WTC11 (cell line): Measurements from ENCODE around the gene FAM217A. TPM values are rescaled to one million over a fixed set of nuclear protein-coding genes. Genes with fewer than 3 reads are reported as not detected.

Source experiments
- ATAC-seq: fragments of 200-7000 bp; cut with Tn5 transposase; 2 replicates; pipeline ENCODE4 v1.10.0; 2021; ENCODE audit warnings: mild to moderate bottlenecking, moderate library complexity
- CTCF ChIA-PET: fragments of 300-600 bp; sonication (Branson Sonifier 250); formaldehyde crosslinking; loops from one replicate; lab custom pipeline; 2021; ENCODE audit warnings: antibody characterized with exemption; lab: Charles Lee
- POLR2A ChIA-PET: fragments of 350-600 bp; sonication (Branson Sonifier 250); formaldehyde crosslinking; loops from one replicate; lab custom pipeline; 2021; ENCODE audit warnings: antibody characterized with exemption; lab: Charles Lee
- DNase-seq: peaks from one replicate; pipeline ENCODE4 v3.0.0; 2021; ENCODE audit warnings: low spot score
- H3K27ac Mint-ChIP-seq: 2 replicates; pipeline ENCODE4 v1.8.0; 2021; ENCODE audit warnings: mixed read lengths
- H3K27me3 Mint-ChIP-seq: 2 replicates; pipeline ENCODE4 v1.8.0; 2021; ENCODE audit warnings: low read depth, mild to moderate bottlenecking, moderate library complexity, mixed read lengths
- H3K36me3 Mint-ChIP-seq: 2 replicates; pipeline ENCODE4 v1.8.0; 2021; ENCODE audit warnings: mixed read lengths
- H3K4me1 Mint-ChIP-seq: 2 replicates; pipeline ENCODE4 v1.8.0; 2022; ENCODE audit warnings: mixed read lengths
- H3K4me3 Mint-ChIP-seq: 2 replicates; pipeline ENCODE4 v1.8.0; 2021; ENCODE audit warnings: mild to moderate bottlenecking, moderate library complexity, mixed read lengths
- H3K9me3 Mint-ChIP-seq: 2 replicates; pipeline ENCODE4 v1.8.0; 2021; ENCODE audit warnings: mixed read lengths
- IRF2 ChIP-seq: sonication (generic); formaldehyde crosslinking; IDR thresholded peaks from 2 replicates; pipeline ENCODE4 v1.8.0; 2022; ENCODE audit warnings: low read depth, missing genetic modification reagents, borderline replicate concordance
- JUN ChIP-seq: sonication (generic); formaldehyde crosslinking; IDR thresholded peaks from 2 replicates; pipeline ENCODE4 v1.8.0; 2023; ENCODE audit warnings: mild to moderate bottlenecking, missing genetic modification reagents
- TEAD1 ChIP-seq: sonication (generic); formaldehyde crosslinking; IDR thresholded peaks from 2 replicates; pipeline ENCODE4 v1.8.0; 2022; ENCODE audit warnings: mild to moderate bottlenecking, missing genetic modification reagents
- total RNA-seq: library from RNA; stranded (reverse); gene quantifications from 3 replicates; pipeline ENCODE4 v1.2.3, GENCODE V29; 2021
- TF ChIP-seq, protein P1 (sequence below): fragments of 250-450 bp; sonication (Bioruptor Pico); IDR thresholded peaks from 2 replicates; pipeline ENCODE4 v1.9.0; 2021; ENCODE audit warnings: mild to moderate bottlenecking
- TF ChIP-seq, protein P2 (sequence below): fragments of 200-600 bp; IDR thresholded peaks from 2 replicates; pipeline ENCODE4 v1.8.0; 2022; ENCODE audit warnings: antibody characterized with exemption
- TF ChIP-seq, protein P3 (sequence below): sonication (generic); formaldehyde crosslinking; IDR thresholded peaks from 2 replicates; pipeline ENCODE4 v1.8.1; 2023; ENCODE audit warnings: mild to moderate bottlenecking, missing genetic modification reagents, borderline replicate concordance
- TF ChIP-seq, protein P4 (sequence below): sonication (generic); formaldehyde crosslinking; conservative IDR thresholded peaks from 2 replicates; pipeline ENCODE4 v1.8.1; 2023; ENCODE audit warnings: mild to moderate bottlenecking, low read depth, missing genetic modification reagents, moderate library complexity
- TF ChIP-seq, protein P5 (sequence below): sonication (generic); formaldehyde crosslinking; IDR thresholded peaks from 2 replicates; pipeline ENCODE4 v1.8.1; 2022; ENCODE audit warnings: low read depth, missing genetic modification reagents, borderline replicate concordance
- TF ChIP-seq, protein P6 (sequence below): sonication (generic); formaldehyde crosslinking; IDR thresholded peaks from 2 replicates; pipeline ENCODE4 v1.8.0; 2022; ENCODE audit warnings: missing genetic modification reagents
- TF ChIP-seq, protein P7 (sequence below): sonication (generic); formaldehyde crosslinking; IDR thresholded peaks from 2 replicates; pipeline ENCODE4 v1.8.0; 2023; ENCODE audit warnings: missing genetic modification reagents

FAM217A gene
- total RNA-seq, 1 experiment from 2014 or later: not detected

DNA sequence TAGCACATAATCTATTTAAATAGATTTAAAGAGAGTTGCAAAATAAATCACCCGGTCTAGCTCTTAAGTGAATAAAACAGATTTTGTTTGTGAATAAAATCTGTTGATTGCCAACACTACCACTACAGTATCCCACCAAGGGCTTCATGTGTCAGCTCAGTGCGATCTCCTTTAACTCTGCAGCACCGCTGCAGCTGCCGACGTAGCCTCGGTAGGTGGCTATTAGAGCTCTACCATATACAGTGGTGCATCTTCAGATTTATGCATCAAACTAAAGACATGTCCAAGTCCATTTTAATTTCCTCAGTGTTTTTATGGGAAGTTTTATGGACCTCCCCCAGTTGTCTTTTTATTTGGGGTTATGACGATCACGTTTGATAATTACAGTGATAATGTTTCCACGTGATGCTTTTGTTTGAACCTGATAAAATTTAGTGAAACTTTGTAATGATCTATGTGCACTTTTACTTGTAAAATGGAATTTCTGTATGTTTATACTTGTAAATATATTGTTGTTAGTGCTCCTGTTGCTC lies 29.7 kb upstream of the FAM217A start:
- DNase-seq (no peak), ATAC-seq (no peak)
- ChIA-PET POLR2A (no interaction called here), CTCF (no interaction called here)
- Mint-ChIP-seq H3K27me3 (no peaks in the 10 kb centered on the region), H3K9me3 (no peaks in the 10 kb centered on the region), H3K4me1 (no peaks in the 10 kb centered on the region), H3K27ac (no peak overlapping the region), H3K36me3 (no peaks in the 10 kb centered on the region), H3K4me3 (no peak overlapping the region)
- TF ChIP-seq, protein P1, sequence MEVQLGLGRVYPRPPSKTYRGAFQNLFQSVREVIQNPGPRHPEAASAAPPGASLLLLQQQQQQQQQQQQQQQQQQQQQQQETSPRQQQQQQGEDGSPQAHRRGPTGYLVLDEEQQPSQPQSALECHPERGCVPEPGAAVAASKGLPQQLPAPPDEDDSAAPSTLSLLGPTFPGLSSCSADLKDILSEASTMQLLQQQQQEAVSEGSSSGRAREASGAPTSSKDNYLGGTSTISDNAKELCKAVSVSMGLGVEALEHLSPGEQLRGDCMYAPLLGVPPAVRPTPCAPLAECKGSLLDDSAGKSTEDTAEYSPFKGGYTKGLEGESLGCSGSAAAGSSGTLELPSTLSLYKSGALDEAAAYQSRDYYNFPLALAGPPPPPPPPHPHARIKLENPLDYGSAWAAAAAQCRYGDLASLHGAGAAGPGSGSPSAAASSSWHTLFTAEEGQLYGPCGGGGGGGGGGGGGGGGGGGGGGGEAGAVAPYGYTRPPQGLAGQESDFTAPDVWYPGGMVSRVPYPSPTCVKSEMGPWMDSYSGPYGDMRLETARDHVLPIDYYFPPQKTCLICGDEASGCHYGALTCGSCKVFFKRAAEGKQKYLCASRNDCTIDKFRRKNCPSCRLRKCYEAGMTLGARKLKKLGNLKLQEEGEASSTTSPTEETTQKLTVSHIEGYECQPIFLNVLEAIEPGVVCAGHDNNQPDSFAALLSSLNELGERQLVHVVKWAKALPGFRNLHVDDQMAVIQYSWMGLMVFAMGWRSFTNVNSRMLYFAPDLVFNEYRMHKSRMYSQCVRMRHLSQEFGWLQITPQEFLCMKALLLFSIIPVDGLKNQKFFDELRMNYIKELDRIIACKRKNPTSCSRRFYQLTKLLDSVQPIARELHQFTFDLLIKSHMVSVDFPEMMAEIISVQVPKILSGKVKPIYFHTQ (CRISPR knock-in tag): no peak
- TF ChIP-seq, protein P2, sequence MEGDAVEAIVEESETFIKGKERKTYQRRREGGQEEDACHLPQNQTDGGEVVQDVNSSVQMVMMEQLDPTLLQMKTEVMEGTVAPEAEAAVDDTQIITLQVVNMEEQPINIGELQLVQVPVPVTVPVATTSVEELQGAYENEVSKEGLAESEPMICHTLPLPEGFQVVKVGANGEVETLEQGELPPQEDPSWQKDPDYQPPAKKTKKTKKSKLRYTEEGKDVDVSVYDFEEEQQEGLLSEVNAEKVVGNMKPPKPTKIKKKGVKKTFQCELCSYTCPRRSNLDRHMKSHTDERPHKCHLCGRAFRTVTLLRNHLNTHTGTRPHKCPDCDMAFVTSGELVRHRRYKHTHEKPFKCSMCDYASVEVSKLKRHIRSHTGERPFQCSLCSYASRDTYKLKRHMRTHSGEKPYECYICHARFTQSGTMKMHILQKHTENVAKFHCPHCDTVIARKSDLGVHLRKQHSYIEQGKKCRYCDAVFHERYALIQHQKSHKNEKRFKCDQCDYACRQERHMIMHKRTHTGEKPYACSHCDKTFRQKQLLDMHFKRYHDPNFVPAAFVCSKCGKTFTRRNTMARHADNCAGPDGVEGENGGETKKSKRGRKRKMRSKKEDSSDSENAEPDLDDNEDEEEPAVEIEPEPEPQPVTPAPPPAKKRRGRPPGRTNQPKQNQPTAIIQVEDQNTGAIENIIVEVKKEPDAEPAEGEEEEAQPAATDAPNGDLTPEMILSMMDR: no peak
- TF ChIP-seq JUN (CRISPR knock-in tag): no peak
- TF ChIP-seq, protein P3, sequence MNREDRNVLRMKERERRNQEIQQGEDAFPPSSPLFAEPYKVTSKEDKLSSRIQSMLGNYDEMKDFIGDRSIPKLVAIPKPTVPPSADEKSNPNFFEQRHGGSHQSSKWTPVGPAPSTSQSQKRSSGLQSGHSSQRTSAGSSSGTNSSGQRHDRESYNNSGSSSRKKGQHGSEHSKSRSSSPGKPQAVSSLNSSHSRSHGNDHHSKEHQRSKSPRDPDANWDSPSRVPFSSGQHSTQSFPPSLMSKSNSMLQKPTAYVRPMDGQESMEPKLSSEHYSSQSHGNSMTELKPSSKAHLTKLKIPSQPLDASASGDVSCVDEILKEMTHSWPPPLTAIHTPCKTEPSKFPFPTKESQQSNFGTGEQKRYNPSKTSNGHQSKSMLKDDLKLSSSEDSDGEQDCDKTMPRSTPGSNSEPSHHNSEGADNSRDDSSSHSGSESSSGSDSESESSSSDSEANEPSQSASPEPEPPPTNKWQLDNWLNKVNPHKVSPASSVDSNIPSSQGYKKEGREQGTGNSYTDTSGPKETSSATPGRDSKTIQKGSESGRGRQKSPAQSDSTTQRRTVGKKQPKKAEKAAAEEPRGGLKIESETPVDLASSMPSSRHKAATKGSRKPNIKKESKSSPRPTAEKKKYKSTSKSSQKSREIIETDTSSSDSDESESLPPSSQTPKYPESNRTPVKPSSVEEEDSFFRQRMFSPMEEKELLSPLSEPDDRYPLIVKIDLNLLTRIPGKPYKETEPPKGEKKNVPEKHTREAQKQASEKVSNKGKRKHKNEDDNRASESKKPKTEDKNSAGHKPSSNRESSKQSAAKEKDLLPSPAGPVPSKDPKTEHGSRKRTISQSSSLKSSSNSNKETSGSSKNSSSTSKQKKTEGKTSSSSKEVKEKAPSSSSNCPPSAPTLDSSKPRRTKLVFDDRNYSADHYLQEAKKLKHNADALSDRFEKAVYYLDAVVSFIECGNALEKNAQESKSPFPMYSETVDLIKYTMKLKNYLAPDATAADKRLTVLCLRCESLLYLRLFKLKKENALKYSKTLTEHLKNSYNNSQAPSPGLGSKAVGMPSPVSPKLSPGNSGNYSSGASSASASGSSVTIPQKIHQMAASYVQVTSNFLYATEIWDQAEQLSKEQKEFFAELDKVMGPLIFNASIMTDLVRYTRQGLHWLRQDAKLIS (CRISPR knock-in tag): no peak
- TF ChIP-seq, protein P4, sequence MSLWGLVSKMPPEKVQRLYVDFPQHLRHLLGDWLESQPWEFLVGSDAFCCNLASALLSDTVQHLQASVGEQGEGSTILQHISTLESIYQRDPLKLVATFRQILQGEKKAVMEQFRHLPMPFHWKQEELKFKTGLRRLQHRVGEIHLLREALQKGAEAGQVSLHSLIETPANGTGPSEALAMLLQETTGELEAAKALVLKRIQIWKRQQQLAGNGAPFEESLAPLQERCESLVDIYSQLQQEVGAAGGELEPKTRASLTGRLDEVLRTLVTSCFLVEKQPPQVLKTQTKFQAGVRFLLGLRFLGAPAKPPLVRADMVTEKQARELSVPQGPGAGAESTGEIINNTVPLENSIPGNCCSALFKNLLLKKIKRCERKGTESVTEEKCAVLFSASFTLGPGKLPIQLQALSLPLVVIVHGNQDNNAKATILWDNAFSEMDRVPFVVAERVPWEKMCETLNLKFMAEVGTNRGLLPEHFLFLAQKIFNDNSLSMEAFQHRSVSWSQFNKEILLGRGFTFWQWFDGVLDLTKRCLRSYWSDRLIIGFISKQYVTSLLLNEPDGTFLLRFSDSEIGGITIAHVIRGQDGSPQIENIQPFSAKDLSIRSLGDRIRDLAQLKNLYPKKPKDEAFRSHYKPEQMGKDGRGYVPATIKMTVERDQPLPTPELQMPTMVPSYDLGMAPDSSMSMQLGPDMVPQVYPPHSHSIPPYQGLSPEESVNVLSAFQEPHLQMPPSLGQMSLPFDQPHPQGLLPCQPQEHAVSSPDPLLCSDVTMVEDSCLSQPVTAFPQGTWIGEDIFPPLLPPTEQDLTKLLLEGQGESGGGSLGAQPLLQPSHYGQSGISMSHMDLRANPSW: no peak
- TF ChIP-seq TEAD1 (CRISPR knock-in tag): no peak
- TF ChIP-seq, protein P5, sequence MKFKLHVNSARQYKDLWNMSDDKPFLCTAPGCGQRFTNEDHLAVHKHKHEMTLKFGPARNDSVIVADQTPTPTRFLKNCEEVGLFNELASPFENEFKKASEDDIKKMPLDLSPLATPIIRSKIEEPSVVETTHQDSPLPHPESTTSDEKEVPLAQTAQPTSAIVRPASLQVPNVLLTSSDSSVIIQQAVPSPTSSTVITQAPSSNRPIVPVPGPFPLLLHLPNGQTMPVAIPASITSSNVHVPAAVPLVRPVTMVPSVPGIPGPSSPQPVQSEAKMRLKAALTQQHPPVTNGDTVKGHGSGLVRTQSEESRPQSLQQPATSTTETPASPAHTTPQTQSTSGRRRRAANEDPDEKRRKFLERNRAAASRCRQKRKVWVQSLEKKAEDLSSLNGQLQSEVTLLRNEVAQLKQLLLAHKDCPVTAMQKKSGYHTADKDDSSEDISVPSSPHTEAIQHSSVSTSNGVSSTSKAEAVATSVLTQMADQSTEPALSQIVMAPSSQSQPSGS (CRISPR knock-in tag): no peak
- TF ChIP-seq, protein P6, sequence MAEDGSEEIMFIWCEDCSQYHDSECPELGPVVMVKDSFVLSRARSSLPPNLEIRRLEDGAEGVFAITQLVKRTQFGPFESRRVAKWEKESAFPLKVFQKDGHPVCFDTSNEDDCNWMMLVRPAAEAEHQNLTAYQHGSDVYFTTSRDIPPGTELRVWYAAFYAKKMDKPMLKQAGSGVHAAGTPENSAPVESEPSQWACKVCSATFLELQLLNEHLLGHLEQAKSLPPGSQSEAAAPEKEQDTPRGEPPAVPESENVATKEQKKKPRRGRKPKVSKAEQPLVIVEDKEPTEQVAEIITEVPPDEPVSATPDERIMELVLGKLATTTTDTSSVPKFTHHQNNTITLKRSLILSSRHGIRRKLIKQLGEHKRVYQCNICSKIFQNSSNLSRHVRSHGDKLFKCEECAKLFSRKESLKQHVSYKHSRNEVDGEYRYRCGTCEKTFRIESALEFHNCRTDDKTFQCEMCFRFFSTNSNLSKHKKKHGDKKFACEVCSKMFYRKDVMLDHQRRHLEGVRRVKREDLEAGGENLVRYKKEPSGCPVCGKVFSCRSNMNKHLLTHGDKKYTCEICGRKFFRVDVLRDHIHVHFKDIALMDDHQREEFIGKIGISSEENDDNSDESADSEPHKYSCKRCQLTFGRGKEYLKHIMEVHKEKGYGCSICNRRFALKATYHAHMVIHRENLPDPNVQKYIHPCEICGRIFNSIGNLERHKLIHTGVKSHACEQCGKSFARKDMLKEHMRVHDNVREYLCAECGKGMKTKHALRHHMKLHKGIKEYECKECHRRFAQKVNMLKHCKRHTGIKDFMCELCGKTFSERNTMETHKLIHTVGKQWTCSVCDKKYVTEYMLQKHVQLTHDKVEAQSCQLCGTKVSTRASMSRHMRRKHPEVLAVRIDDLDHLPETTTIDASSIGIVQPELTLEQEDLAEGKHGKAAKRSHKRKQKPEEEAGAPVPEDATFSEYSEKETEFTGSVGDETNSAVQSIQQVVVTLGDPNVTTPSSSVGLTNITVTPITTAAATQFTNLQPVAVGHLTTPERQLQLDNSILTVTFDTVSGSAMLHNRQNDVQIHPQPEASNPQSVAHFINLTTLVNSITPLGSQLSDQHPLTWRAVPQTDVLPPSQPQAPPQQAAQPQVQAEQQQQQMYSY (CRISPR knock-in tag): no peak
- TF ChIP-seq, protein P7, sequence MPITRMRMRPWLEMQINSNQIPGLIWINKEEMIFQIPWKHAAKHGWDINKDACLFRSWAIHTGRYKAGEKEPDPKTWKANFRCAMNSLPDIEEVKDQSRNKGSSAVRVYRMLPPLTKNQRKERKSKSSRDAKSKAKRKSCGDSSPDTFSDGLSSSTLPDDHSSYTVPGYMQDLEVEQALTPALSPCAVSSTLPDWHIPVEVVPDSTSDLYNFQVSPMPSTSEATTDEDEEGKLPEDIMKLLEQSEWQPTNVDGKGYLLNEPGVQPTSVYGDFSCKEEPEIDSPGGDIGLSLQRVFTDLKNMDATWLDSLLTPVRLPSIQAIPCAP (CRISPR knock-in tag): no peak
- no peak for TF ChIP-seq IRF2 (CRISPR knock-in tag)
